SIG-M5 (cell line): ENCODE measurements around the gene ERO1B.

Source experiments
- DNase-seq: peaks from one replicate; lab custom pipeline; 2025; lab: John Stamatoyannopoulos, UW

Gene ERO1B

DNA sequence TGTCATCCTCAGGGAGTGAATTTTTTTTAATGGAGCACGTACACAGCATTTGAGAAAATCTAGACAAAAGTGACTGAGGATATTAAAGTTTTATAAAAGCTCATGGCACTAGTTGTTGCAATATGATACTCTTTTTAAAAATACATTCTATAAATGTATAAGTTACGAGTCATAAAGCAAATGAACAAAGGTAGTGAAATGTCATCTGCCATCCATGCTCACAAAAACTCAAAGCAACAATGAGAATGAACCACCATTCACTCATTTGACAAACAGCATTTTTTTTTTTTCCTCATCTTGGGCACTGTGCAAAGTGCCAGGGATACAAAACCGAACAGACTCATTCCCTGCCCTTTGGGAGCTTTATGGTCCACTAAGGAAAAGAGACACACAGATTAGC, 100.7 kb downstream of the ERO1B start:
- no peak for DNase-seq

DNA sequence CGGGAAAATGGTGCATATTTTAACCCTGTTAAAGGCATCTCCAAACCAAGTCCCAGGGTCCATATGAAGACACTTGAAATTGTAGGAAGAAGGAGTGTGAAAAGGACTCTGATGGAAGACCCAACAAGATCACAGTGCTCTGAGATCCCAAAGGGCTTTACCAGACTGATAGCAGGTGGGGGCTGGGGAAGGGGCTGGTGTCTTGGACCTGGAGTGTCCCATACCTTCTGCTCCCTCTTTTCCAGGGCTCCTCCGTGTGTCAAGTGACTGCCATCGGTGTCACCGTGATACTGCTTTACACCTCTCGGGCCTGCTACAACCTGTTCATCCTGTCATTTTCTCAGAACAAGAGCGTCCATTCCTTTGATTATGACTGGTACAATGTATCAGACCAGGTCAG, 102.1 kb downstream of the ERO1B start:
- no peak for DNase-seq

DNA sequence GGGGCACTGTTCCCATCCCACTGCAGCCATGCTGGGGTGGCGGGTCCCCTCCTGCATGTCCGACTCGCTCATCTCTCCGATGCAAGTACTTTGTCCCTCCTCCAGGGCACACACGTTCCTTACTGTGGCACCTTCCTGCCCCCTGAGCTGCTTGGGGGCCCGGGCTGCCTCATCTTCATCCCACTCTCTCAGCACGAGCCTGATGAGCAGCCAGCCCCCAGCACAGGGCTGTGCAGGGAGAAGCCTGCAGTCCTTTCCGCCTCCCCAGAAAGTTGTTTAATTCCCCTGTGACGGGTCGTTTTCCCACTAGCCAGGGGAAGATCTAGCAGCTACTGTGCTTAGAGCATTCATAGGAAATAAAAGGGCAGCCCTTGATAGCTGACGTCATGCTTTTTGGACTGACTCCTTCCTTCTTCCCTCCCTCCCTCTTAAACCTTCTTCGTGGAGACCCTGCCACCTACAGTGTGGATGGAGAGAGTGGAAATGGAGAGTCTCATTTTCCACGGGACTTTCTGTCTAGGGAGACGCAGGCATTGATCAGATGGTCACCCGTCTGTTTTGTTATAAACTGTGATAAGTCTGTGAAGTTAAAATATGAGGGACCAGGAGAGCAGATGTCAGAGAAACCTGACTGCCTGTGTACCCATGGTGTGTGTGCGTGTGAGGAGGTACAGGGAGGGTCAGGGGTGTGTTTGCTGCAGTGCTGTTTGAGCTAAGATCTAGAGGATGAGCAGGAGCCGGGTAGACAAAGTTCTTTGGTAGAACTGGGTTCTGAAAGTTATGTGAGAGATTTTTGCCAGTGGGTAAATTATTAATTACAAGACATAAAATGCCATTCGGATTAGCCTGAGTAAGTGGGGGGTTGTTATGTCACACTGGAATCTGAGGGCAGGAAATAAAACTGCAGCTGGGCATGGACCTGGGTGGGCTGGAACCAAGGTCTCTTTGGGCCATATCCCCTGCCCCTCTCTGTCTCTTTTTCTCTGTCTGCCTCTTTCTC, 105.1 kb downstream of the ERO1B start:
- DNase-seq = no peak

DNA sequence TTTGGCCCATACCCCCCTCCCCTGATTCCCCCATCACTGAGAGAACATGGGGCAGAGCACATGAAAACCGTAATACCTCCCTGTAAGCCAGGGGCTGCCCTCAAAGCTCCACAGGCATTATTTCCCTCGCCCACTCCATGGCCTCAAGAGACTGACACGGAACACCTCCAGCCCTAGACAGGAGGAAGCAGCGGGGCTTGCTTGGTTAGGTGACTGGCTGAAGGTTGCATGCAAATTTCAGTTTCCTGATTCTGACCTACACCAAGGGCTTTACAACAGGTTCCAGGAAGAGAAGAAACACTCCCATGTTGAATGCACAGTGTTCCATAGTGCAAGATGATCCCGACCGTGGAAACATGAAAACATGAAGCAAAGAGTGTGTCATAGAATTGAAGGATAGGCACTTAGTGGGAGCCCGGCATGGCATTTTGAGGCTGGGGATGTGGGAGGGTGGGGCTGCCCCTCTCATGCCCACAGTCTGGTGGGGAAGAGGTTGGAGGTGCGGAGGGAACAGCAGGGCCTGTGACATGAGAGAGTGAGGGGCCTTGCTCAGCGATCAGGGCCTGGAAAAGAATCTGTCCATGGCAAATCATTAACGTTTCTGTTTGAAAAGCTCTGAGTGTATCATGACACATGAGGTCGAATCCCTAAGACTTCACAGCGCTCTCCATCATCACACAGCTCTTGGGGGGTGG, 106.0 kb downstream of the ERO1B start:
- DNase-seq = no peak

DNA sequence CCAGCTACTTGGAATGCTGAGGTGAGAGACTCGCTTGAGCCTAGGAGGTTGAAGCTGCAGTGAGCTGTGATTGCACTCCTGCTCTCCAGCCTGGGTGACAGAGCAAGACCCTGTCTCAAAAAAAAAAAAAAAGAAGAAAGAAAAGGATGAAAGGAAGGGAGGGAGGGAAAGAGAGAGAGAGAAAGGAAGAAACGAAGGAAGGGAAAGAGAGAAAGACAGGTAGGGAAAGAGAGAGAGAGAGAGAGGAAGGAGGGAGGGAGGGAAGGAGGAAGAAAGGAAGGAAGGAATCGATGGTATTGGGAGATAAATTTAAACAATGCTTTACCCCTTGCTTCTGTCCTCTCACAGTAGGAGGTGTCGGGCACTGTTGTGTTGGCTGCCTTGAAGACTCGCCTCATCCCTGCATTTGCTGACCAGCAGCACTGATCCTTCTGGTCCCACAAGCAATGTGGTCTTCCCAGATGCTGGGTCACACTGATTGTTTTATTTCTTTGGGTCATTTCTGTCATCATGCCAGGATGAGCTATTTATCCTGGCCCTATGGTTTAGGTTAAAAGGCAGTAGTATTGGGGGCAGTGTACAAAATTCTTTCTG, 108.5 kb downstream of the ERO1B start:
- DNase-seq = no peak

DNA sequence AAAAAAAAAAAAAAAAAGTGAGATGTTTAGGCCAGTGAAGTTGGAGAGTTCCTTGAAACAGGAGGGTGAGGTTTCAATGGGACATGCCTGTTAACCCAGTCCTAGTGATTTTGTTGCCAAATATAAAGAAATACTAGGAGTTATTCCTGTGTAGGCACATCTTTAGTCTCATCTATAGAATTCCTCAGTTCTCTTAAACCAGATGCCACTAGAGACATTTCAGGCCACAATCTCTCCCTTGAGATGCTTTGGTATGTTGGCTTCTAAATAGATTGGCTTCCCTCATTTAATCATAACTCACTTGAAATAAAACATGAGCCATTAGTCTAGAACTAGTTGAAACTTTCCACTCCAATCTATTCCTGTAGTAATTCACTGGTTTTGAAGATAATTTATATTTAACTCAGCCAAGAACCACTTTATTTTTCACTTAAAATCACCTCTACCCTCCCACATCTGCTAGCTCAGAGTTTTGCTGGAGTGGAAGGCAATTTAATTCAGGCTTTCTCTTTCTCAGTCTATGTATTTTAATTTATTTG, 109.6 kb downstream of the ERO1B start:
- no peak for DNase-seq

DNA sequence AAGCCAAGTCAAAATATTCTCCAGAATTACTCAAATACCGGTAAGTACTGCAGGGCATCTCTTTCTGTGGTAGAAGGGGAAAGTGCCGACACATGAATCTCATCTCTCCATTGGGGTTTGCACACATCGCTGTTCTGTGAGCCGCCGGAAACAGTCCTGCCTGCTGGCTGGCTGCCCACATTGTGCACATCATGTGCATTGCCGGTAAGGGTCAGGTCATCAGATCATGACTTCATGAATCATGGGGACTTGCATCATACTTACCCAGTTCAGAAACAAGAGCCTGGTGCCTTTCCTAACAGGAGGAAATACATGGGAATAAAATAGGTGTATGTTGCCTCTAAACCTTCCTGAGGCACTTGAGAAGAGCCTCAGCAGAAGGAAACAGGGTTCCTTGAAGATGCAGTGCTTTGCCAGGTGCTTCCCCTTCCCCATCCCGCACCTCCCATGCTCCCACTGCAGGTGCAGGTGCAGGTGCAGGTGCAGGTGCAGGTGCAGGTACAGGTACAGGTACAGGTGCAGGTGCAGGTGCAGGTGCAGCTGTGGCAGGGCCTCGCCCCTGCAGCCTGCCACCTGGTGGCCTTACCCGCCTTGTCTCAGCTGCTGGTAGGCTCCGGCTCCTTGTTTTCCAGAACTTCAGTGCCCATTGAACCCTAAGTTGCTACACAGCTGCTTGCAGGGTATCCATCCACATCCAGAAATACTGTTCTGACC, 112.9 kb downstream of the ERO1B start:
- DNase-seq = no peak

DNA sequence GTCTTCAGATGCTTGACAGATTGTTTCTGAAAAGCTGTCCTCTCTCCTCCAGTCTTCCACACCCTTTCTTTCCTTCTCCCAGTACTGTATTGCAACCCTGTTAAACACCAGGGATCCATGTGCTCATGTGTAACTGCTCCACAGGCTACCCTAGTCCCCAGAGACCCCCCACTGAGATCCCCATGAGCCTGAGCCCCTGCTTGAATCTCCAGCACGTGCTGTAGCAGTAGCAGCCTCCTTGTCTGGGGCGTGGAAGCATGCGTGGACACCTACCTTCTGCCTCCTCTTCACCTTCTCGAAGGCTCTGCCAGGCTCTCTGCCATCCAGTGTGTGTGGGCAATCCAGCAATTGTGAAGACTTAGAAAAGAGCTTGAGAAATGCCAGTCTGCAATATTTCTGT, 114.2 kb downstream of the ERO1B start:
- no peak for DNase-seq

DNA sequence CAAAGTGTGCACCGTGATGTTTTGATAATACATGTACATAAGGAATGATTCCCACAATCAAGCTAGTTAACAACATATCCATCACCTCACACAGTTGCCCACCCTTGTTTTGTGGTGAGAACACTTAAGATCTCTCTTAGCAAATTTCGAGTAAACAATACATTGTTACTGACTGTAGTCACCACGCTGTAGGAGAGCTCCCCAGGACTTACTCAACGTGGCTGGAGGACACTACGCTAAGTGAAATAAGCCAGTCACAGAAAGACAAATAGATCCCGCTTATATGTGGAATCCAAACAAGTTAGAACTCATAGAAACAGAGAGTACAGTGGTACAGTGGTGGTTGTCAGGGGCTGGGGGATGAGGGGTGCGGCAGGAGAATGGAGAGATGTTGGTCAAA, 114.6 kb downstream of the ERO1B start:
- DNase-seq = no peak

DNA sequence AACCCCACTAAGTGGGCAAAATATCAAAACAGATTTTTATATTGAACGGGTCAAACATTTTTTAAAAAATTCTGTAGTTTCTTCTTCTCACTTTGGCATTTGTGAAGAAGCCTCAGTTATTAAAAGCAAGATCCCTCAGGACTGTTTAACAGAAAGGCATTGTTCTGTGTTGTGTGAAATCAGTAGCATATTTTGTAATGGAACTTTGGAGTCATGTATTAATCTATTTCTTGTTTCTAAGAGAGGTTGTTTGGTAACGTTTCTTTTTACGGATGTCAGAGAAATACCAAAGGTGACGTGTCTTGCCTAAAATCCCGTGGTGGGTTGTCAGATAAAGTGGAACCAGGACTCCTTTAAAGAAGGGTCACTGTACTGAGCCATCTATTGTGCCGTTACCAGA, 115.7 kb downstream of the ERO1B start:
- DNase-seq = no peak
